Endothelial cell (in vitro differentiated cells): ENCODE measurements around the gene SORBS1. TPM values are rescaled to one million over a fixed set of nuclear protein-coding genes. Genes with fewer than 3 reads are reported as not detected.
A peak's percentile ranks its signal among the peaks of the same experiment; 100 is the strongest.

Experiments
- DNase-seq: peaks from one replicate; pipeline ENCODE4 v3.0.0; 2021; ENCODE audit warnings: low spot score
- H3K27ac Mint-ChIP-seq: one replicate; pipeline ENCODE4 v1.8.0; 2021; ENCODE audit warnings: mixed read lengths, inconsistent platforms; ENCODE audit not compliant: unreplicated experiment
- H3K27me3 Mint-ChIP-seq: one replicate; pipeline ENCODE4 v1.8.0; 2021; ENCODE audit warnings: mild to moderate bottlenecking, moderate library complexity, mixed read lengths, inconsistent platforms; ENCODE audit not compliant: unreplicated experiment
- H3K36me3 Mint-ChIP-seq: one replicate; pipeline ENCODE4 v1.8.0; 2021; ENCODE audit warnings: mild to moderate bottlenecking, low read depth, mixed read lengths, inconsistent platforms; ENCODE audit not compliant: unreplicated experiment
- H3K4me1 Mint-ChIP-seq: one replicate; pipeline ENCODE4 v1.8.0; 2021; ENCODE audit warnings: mild to moderate bottlenecking, mixed read lengths, inconsistent platforms; ENCODE audit not compliant: unreplicated experiment
- H3K4me3 Mint-ChIP-seq: one replicate; pipeline ENCODE4 v1.8.0; 2021; ENCODE audit warnings: mild to moderate bottlenecking, mixed read lengths, inconsistent platforms; ENCODE audit not compliant: unreplicated experiment
- H3K9me3 Mint-ChIP-seq: one replicate; pipeline ENCODE4 v1.8.0; 2021; ENCODE audit warnings: mixed read lengths, inconsistent platforms; ENCODE audit not compliant: unreplicated experiment
- CTCF ChIP-seq: fragments of 200-600 bp; sonication (generic); IDR thresholded peaks from one replicate; pipeline ENCODE4 v1.5.0; 2021; ENCODE audit warnings: antibody characterized with exemption; ENCODE audit not compliant: unreplicated experiment
- total RNA-seq: library from RNA; stranded (reverse); fragmentation: NEBNext Ultra II Directional; extraction: Animal tissue kit (Norgen Biotek cat#: 25700); gene quantifications from one replicate; pipeline ENCODE4 v1.2.1, GENCODE V29; 2021; ENCODE audit not compliant: unreplicated experiment

The SORBS1 gene
- total RNA-seq, 1 donor from 2014 or later, result 103 TPM

DNA sequence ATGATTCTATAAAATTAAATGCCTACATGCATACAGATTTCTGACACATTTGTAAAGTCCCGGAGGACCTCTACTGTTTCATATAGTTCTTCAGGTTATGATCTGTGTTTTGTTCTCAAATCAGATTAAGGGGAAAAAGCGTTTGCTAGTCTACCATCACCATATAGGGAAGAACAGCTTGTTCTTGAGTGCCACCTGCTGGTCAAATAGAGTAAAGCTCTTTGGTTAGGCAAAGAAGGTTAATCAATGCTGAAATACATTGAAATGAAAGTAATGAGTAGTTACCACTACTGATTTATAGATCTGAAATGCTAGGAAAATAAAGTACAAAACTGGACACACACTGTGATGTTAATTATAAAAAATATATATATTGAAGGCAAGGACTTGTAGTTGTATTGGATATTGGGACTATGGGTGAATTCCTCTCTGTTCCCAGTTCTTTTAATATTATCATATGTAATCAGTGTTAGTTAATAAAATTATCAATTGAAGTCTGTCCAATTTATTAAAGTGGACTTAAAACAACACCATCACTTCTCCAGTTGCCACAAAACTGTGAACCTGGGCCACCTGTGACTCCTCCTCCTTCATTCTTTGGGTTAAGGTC lies 197.8 kb downstream of the SORBS1 start:
- Mint-ChIP-seq H3K27me3 (peaks cover 11% of the 10 kb centered on the region), H3K27ac (no peak overlapping the region), H3K4me3 (no peak overlapping the region), H3K9me3 (no peaks in the 10 kb centered on the region), H3K4me1 (peaks cover 16% of the 10 kb centered on the region), H3K36me3 (peaks cover 14% of the 10 kb centered on the region)
- DNase-seq, result peak; percentile 54
- peak; percentile 97 for TF ChIP-seq CTCF

GRCh38 chr10:95360122-95360714 lies 201.0 kb downstream of the SORBS1 start:
- no peak overlapping the region for H3K27ac Mint-ChIP-seq
- no peak for TF ChIP-seq CTCF
- no peaks in the 10 kb centered on the region for H3K9me3 Mint-ChIP-seq
- H3K4me3 Mint-ChIP-seq, result no peak overlapping the region
- peaks cover 16% of the 10 kb centered on the region for H3K4me1 Mint-ChIP-seq
- peaks cover 17% of the 10 kb centered on the region for H3K27me3 Mint-ChIP-seq
- peaks cover 39% of the 10 kb centered on the region for H3K36me3 Mint-ChIP-seq
- no peak for DNase-seq

- TF ChIP-seq CTCF, result no peak
- no peak for DNase-seq
- Mint-ChIP-seq H3K27me3 (peaks cover 13% of the 10 kb centered on the region), H3K36me3 (peaks cover 44% of the 10 kb centered on the region), H3K27ac (no peak overlapping the region), H3K4me1 (peaks cover 16% of the 10 kb centered on the region), H3K9me3 (no peaks in the 10 kb centered on the region), H3K4me3 (no peak overlapping the region)
Observed at GRCh38 chr10:95359466-95359865, 201.7 kb downstream of the SORBS1 start.

- peak overlapping the region; percentile 25 for H3K4me3 Mint-ChIP-seq
- H3K4me1 Mint-ChIP-seq, result peaks cover 4% of the 10 kb centered on the region
- peaks cover 48% of the 10 kb centered on the region for H3K36me3 Mint-ChIP-seq
- no peaks in the 10 kb centered on the region for H3K9me3 Mint-ChIP-seq
- no peak for TF ChIP-seq CTCF
- peaks cover 11% of the 10 kb centered on the region for H3K27me3 Mint-ChIP-seq
- H3K27ac Mint-ChIP-seq, result no peak overlapping the region
- no peak for DNase-seq
Observed at GRCh38 chr10:95356190-95356955, 204.8 kb downstream of the SORBS1 start.

GRCh38 chr10:95355301-95355700 lies 205.9 kb downstream of the SORBS1 start:
- no peak for TF ChIP-seq CTCF
- Mint-ChIP-seq H3K4me3 (peak overlapping the region; percentile 22), H3K9me3 (no peaks in the 10 kb centered on the region), H3K27me3 (peaks cover 11% of the 10 kb centered on the region), H3K4me1 (no peaks in the 10 kb centered on the region), H3K36me3 (peaks cover 59% of the 10 kb centered on the region), H3K27ac (no peak overlapping the region)
- DNase-seq, result no peak
